Liver (tissue), 3 donors: ENCODE results near the gene FNDC8.

Experiments
- ATF3 ChIP-seq: IDR thresholded peaks from 2 replicates; pipeline ENCODE4 v1.6.1; 2016; ENCODE audit warnings: antibody characterized with exemption
- CTCF ChIP-seq: fragments of 150-350 bp; IDR thresholded peaks from 2 replicates; pipeline ENCODE4 v1.5.1; 2017; ENCODE audit warnings: improper control_type of control experiment, low read depth, low read length; ENCODE audit not compliant: missing input control
- EGR1 ChIP-seq, 2 donors: IDR thresholded peaks; 2 replicates each; pipeline ENCODE4 v1.6.1; 2016 to 2018; ENCODE audit warnings: antibody characterized with exemption in 2 of 2, low read depth in 2 of 2
- GABPA ChIP-seq, 2 donors: IDR thresholded peaks in 1 of 2; conservative IDR thresholded peaks in 1 of 2; 2 replicates each; pipeline ENCODE4 v1.6.1; 2016; ENCODE audit warnings: antibody characterized with exemption in 2 of 2, mild to moderate bottlenecking in 1 of 2, moderate library complexity in 1 of 2
- HNF4A ChIP-seq, 2 donors: conservative IDR thresholded peaks; 2 replicates each; pipeline ENCODE4 v1.6.1; 2016; ENCODE audit warnings: antibody characterized with exemption in 2 of 2, mild to moderate bottlenecking in 2 of 2
- HNF4G ChIP-seq: IDR thresholded peaks from 2 replicates; pipeline ENCODE4 v1.6.1; 2016; ENCODE audit warnings: antibody characterized with exemption
- JUND ChIP-seq, 2 donors: IDR thresholded peaks; 2 replicates each; pipeline ENCODE4 v1.6.1; 2016; ENCODE audit warnings: antibody characterized with exemption in 2 of 2
- MAX ChIP-seq: IDR thresholded peaks from 2 replicates; pipeline ENCODE4 v1.6.1; 2016; ENCODE audit warnings: antibody characterized with exemption
- RAD21 ChIP-seq, 2 donors: IDR thresholded peaks; 2 replicates each; pipeline ENCODE4 v1.6.1; 2016; ENCODE audit warnings: antibody characterized with exemption in 2 of 2, mild to moderate bottlenecking in 2 of 2
- RXRA ChIP-seq, 2 donors: IDR thresholded peaks; 2 replicates each; pipeline ENCODE4 v1.6.1; 2017 to 2018; ENCODE audit warnings: antibody characterized with exemption in 2 of 2, mild to moderate bottlenecking in 1 of 2
- SP1 ChIP-seq: IDR thresholded peaks from 2 replicates; pipeline ENCODE4 v1.6.1; 2018; ENCODE audit warnings: antibody characterized with exemption, mild to moderate bottlenecking
- TAF1 ChIP-seq: conservative IDR thresholded peaks from 2 replicates; pipeline ENCODE4 v1.6.1; 2016; ENCODE audit warnings: antibody characterized with exemption, mild to moderate bottlenecking
- YY1 ChIP-seq: IDR thresholded peaks from 2 replicates; pipeline ENCODE4 v1.6.1; 2016; ENCODE audit warnings: antibody characterized with exemption, mild to moderate bottlenecking
- ZBTB33 ChIP-seq: IDR thresholded peaks from 2 replicates; pipeline ENCODE4 v1.6.1; 2016; ENCODE audit warnings: antibody characterized with exemption
- donor health status: healthy.
- donor health status: healthy.

- TF ChIP-seq CTCF (no peak), ZBTB33 (no peak), SP1 (no peak), JUND (IDR thresholded peaks at IDR 0.05) (no peak), HNF4A (conservative IDR thresholded peaks at IDR 0.05) (no peak), MAX (no peak), ATF3 (no peak), RXRA (IDR thresholded peaks at IDR 0.05) (no peak), HNF4G (no peak), TAF1 (no peak), RAD21 (IDR thresholded peaks at IDR 0.05) (no peak), EGR1 (IDR thresholded peaks at IDR 0.05; ENCODE audit: low read depth in 2 of 2) (no peak), YY1 (no peak), GABPA (IDR thresholded peaks at IDR 0.05 in 1 of 2, conservative IDR thresholded peaks at IDR 0.05 in 1 of 2) (no peak)
These were observed 55.5 kb downstream of the FNDC8 start for GRCh38 chr17:35176897-35177296.
